Activated CD8-positive, alpha-beta memory T cell treated with anti-CD3 and anti-CD28 coated beads for 36 hours (primary cell): ENCODE results near the gene MLST8. TPM values are rescaled to one million over a fixed set of nuclear protein-coding genes. Genes with fewer than 3 reads are reported as not detected.
"Not testable (repeated sequence)": the region's sequence is repeated elsewhere in the genome, so short reads cannot be mapped to it uniquely, and the experiment has no call there.

Experiments
- CTCF ChIA-PET: fragments of 350-600 bp; sonication (Branson Sonifier 250); formaldehyde crosslinking; loops from one replicate; lab custom pipeline; 2021; ENCODE audit warnings: antibody characterized with exemption; lab: Charles Lee
- POLR2A ChIA-PET: fragments of 350-600 bp; sonication (Branson Sonifier 250); formaldehyde crosslinking; loops from one replicate; lab custom pipeline; 2021; ENCODE audit warnings: antibody characterized with exemption; lab: Charles Lee
- total RNA-seq, 2 experiments: library from RNA; stranded (reverse); gene quantifications; one replicate each; pipeline ENCODE4 v1.2.3, GENCODE V29; 2021

Gene MLST8
- total RNA-seq, 2 experiments from 2014 or later: 81.8 to 83.2 TPM

GRCh38 chr16:2203119-2203688, 2.0 kb upstream of the MLST8 start:
- POLR2A ChIA-PET: not testable (repeated sequence)
- CTCF ChIA-PET: interaction anchor here (0.6 kb wide), 1 partner anchor 63 kb away, joined by 3 read pairs; no protein-coding TSS in a partner anchor

- ChIA-PET CTCF (no interaction called here), POLR2A (interaction anchor here (2.8 kb wide), 1 partner anchor 10 kb away, joined by 22 read pairs; the partner anchor contains the start of gene PGP)
These were observed 694 bp upstream of the MLST8 start for GRCh38 chr16:2204416-2205103.

DNA sequence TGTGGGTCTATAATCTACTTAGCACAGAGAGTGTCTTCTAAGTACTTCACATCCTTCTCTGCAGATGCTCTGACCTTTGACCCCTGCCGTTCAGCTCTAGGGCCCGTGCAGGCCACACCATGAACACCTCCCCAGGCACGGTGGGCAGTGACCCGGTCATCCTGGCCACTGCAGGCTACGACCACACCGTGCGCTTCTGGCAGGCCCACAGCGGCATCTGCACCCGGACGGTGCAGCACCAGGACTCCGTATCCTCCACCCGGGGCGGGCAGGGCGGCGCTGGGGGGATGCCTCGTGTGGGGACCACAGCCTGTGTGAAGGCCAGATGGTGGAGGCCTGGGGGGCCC, 686 bp downstream of the MLST8 start:
- ChIA-PET POLR2A (interaction anchor here (0.6 to 2.8 kb wide), 4 partner anchors 9 to 63 kb away, joined by 3 to 22 read pairs (median 6); partner anchors contain the start of genes PGP and TRAF7), CTCF (no interaction called here)

- CTCF ChIA-PET: interaction anchor here (1.0 kb wide), 1 partner anchor 45 kb away, joined by 5 read pairs; the partner anchor contains the start of gene ECI1
These were observed 1.1 kb downstream of the MLST8 start for GRCh38 chr16:2206420-2206779.

GRCh38 chr16:2206780-2207433, 1.7 kb downstream of the MLST8 start:
- ChIA-PET CTCF (interaction anchor here (1.0 kb wide), 1 partner anchor 45 kb away, joined by 5 read pairs; the partner anchor contains the start of gene ECI1), POLR2A (interaction anchor here (0.6 to 2.8 kb wide), 4 partner anchors 8 to 324 kb away, joined by 3 to 22 read pairs (median 6); partner anchors contain the start of genes CEMP1, PGP and TRAF7)

More at GRCh38 chr16:2206420-2206779, 1.1 kb downstream of the MLST8 start:
- POLR2A ChIA-PET: interaction anchor here (0.6 to 2.8 kb wide), 4 partner anchors 8 to 325 kb away, joined by 3 to 22 read pairs (median 6); partner anchors contain the start of genes CEMP1, PGP and TRAF7

DNA sequence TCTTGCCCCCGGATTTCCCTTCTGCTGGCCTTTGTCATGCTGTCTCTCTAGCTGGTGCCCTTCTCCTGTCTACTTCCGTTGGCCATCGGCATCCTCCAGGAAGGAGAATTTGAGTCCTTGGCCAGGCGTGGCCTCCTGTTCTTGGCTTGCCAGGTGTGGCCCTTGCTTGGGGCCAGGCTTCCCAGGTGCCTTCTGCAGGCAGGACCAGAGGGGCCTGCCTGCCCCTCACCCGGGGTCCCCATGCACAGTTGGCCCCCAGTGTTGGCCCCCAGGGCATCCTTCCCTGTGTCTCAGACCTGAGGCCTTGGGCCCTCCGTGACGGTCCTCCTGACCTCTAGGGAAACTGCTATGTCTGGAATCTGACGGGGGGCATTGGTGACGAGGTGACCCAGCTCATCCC, 2.6 kb downstream of the MLST8 start:
- ChIA-PET CTCF (no interaction called here), POLR2A (no interaction called here)

DNA sequence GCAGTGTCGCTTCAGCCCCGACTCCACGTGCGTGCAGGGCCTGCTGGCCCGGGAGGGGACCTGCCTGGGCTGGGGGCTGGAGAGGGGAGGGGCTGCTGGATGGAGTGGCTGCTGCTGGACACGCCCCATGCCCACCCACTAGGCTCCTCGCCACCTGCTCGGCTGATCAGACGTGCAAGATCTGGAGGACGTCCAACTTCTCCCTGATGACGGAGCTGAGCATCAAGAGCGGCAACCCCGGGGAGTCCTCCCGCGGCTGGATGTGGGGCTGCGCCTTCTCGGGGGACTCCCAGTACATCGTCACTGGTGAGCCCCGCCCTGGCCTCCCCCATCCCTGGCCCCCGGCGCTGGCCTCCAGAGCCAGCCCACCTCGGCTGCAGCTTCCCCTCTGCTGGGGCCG, 3.1 kb downstream of the MLST8 start:
- ChIA-PET CTCF (interaction anchor here (0.5 kb wide), 1 partner anchor 80 kb away, joined by 3 read pairs; no protein-coding TSS in a partner anchor), POLR2A (no interaction called here)

- ChIA-PET POLR2A (no interaction called here), CTCF (interaction anchor here (0.5 kb wide), 1 partner anchor 80 kb away, joined by 3 read pairs; no protein-coding TSS in a partner anchor)
These were observed 3.5 kb downstream of the MLST8 start for GRCh38 chr16:2208772-2209171.

GRCh38 chr16:2209258-2210008, 4.2 kb downstream of the MLST8 start:
- POLR2A ChIA-PET: no interaction called here

DNA sequence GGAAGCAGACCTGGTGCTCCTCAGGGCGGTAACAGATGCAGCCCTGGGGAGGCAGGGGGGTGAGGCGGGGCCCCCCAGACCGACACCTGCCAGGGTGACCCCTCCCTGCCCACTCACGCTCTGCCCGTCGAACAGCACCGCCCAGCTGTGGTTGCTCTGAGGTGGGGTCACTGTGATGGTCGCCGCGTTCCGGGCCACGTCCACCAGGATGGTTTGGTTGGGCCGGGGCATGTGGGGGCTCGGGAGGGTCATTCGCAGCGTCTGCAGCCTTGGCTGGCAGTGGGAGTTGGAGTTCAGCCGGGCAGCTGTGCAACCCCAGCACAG, 4.7 kb downstream of the MLST8 start:
- POLR2A ChIA-PET: no interaction called here
- CTCF ChIA-PET: no interaction called here

More at GRCh38 chr16:2209258-2210008, 4.2 kb downstream of the MLST8 start:
- CTCF ChIA-PET: interaction anchor here (0.6 kb wide), 1 partner anchor 50 kb away, joined by 4 read pairs; no protein-coding TSS in a partner anchor

DNA sequence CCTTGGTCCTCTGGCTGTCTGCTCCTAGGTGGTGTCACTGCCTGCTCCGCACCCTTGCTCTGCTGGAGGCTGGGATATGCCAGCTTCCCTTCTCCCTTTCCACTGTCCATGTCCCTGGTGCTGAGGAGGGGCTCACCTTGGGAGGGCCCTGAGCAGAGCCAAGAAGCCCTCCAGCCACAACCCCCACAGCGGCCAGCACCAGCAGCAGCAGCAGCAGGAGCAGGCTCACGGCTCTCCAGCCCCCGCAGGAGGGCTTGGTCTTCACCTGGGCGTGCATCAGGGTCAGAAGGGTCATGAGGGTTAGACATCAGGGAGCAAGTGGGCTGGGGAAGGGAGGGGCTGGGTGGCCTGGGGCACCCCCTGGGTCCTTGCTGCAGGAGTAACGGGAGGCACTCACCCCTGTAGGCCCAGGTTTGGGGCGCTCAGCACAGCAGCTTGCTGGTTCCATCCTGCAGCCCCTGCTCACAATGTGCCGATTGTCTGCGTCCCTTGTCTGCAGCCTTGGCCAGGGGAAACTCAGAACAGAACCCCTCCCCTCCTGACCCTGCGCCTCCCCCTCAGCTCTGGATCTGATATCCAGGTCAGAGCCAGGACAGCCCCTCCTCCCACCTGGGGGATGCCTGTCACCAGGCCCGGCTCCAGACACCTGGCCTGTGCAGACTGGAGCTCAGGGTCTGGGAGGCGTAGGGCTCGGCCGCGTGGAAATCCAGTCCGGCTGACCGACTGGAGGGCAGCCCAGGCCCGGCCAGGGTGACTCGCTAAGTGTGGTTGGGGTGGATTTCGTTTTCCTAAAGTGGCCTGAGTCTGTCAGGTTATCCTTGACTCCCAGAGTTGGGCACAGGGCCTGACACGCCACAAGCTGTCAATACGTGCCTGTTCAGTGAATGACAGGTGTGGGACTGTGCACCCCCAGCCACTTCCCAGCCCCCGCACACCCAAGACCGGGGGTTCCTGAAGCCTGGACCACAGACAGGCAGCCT, 5.4 kb downstream of the MLST8 start, which contains the start of gene BRICD5:
Gene BRICD5 (minus strand): TSS at position 478 of the 980 bp plus-strand sequence. CDS start 30 bp downstream, at position 448.
- ChIA-PET CTCF (no interaction called here), POLR2A (no interaction called here)

DNA sequence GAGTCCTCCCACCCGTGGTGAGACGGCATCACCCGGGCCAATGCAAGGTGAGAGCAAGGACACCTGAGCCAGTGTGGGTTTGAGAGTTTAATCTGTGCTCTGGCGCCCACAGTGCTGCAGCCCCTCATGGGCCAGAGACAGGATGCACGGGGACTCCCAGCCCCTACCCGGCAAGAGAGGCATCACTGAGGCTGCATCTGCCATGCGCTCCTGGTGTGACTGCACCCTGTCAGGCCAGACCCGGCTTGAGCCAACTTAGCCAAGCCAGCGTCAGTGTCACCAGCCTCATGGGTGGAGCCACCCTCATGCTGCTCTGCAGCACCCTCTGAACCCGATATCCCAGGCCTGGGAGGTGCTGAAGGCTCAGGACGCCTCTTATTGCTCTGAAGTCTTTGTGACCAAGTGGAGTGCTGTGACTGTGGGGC, 6.7 kb downstream of the MLST8 start:
- POLR2A ChIA-PET: interaction anchor here (1.0 kb wide), 1 partner anchor 40 kb away, joined by 4 read pairs; no protein-coding TSS in a partner anchor
- CTCF ChIA-PET: interaction anchor here (0.8 kb wide), 1 partner anchor 17 kb away, joined by 3 read pairs; no protein-coding TSS in a partner anchor

DNA sequence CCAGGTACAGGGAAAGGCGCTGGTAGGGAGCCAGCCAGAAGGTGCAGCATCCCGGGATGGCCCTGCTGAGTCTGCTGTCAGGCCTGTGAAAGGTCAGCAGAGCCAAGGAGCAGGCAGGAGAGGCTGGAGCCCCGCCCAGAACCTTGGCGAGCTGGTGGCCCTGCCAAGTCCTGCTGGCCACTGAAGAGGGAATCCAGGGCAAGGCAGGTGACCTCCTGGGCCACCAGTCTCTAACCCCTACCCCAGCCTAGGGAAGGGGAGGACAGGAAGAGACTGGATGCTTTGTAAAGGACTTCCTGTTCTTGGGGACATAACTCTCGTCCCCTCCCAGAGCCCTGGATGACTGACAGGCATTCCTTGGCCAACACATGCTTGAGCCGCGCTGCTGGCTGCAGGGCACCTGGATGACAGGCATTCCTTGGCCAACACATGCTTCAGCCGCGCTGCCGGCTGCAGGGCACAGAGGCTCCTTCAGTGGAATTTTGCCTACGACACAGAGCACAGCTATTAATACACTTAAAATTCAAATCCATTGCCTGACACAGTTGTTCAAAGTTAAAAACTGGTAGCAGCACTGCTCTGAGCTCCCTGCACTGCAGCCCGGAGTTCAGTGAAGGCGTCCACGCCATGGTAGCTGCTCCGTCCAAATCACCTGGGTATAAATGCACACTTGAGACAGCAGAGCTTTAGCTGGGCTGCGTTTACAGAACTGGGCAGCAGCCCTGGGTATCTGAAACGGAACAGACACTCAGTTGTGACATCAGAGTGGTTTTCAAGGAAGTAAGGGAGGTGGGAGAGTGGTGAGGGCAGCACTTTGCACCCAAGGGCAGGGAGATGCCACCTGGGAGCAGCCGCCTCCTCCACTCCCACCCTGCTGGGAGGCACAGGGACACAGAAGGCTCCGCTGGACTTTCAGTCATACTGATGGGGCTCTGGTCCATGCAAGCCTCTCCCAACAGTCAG, 7.4 kb downstream of the MLST8 start:
- ChIA-PET POLR2A (interaction anchor here (0.5 to 1.0 kb wide), 2 partner anchors 40 to 229 kb away, joined by 4 to 7 read pairs; no protein-coding TSS in a partner anchor), CTCF (interaction anchor here (0.8 kb wide), 1 partner anchor 18 kb away, joined by 3 read pairs; no protein-coding TSS in a partner anchor)

- CTCF ChIA-PET: interaction anchor here (1.2 to 1.3 kb wide), 2 partner anchors 37 to 198 kb away, joined by 3 to 5 read pairs; partner anchors contain the start of gene ECI1
- POLR2A ChIA-PET: interaction anchor here (0.6 to 2.3 kb wide), 5 partner anchors 8 to 509 kb away, joined by 3 to 22 read pairs (median 6); partner anchors contain the start of genes ECI1, MLST8, RPS2 and TRAF7
These were observed 8.8 kb downstream of the MLST8 start for GRCh38 chr16:2213817-2214718.

- ChIA-PET CTCF (interaction anchor here (0.8 to 1.3 kb wide), 3 partner anchors 17 to 199 kb away, joined by 3 to 5 read pairs (median 3); partner anchors contain the start of gene ECI1), POLR2A (interaction anchor here (0.6 to 2.3 kb wide), 4 partner anchors 9 to 510 kb away, joined by 3 to 22 read pairs (median 10); partner anchors contain the start of genes ECI1, MLST8 and RPS2)
These were observed 9.4 kb downstream of the MLST8 start, which contains the start of gene PGP for GRCh38 chr16:2214719-2214968. PGP (minus strand) TSS chr16:2214840; CDS start chr16:2214777, 63 bp downstream.
